Hematopoietic multipotent progenitor cell (in vitro differentiated cells): ENCODE data around the gene NPR2. TPM values are rescaled to one million over a fixed set of nuclear protein-coding genes. Genes with fewer than 3 reads are reported as not detected.

Experiments used
- DNase-seq, 3 donors: peaks; one replicate each; pipeline ENCODE4 v3.0.0-alpha.2; 2011 to 2015; ENCODE audit warnings: low read depth in 2 of 3, low spot score in 2 of 3
- total RNA-seq: library from RNA; depleted of rRNA; stranded (reverse); fragments of >200 nt; gene quantifications from one replicate; pipeline ENCODE4 v1.2.3, GENCODE V29; 2012

NPR2 gene
- total RNA-seq, 1 donor, result 1.6 TPM

DNA sequence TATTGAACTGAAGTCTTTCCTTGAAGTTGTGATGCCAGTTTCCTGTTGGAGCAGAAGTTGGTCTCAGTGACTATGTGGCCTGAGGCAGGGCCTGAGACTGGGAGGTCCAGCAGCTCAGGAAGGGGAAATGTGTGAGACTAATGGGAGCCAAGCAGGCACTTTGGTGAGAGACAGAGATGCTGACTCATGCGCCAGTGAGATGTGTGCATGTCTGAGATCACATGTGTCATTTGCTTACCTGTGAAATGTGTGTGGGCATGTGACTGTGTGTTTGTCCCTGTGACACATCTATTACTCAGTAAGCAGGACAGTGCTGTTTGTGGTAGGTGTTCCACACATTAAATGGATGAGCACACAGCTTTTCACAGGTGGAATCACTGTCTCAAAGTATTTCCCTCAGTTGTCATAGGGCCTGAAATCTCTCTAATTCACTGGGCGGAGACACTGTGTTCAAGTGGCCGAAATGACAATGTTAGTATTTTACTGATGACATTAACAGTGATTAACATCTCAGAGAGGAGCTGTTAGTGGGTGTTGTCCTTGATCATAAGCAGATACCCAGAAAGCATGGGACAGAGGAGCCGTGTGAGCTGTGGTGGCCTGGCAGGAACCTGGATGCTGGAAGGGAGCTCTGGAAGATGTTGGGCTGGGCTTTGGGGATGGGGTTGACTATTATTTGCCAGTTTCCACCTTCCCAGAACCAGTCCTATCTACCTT lies 7.4 kb downstream of the NPR2 start:
- peak in 1 of 3 donors; percentile 18 for DNase-seq

GRCh38 chr9:35800530-35800929 lies 9.1 kb downstream of the NPR2 start:
- DNase-seq, result no peak

- DNase-seq, result no peak
Observed at GRCh38 chr9:35801328-35802128, 10.1 kb downstream of the NPR2 start.

- no peak for DNase-seq
Observed at GRCh38 chr9:35806101-35806500, 14.7 kb downstream of the NPR2 start.

DNA sequence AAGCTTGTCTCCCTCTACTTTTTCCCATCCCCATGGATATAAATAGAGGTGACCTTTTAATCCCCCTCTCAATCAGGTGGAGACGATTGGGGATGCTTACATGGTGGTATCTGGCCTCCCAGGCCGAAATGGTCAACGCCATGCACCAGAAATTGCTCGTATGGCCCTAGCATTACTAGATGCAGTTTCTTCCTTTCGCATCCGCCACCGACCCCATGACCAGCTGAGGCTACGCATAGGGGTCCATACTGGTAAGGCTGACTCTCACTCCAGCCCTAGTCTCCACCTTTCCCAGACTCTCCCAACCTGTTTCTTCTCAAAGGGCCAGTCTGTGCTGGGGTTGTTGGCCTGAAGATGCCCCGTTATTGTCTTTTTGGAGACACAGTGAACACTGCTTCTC lies 17.0 kb downstream of the NPR2 start:
- DNase-seq, result no peak

GRCh38 chr9:35810122-35810521 lies 18.7 kb downstream of the NPR2 start:
- DNase-seq, result no peak

GRCh38 chr9:35811381-35812024 lies 20.1 kb downstream of the NPR2 start:
- DNase-seq, result no peak

- peak; percentile 94 to 99 (median 99) for DNase-seq
Observed at GRCh38 chr9:35812025-35812602, 20.7 kb downstream of the NPR2 start, which contains the start of gene SPAG8. SPAG8 (minus strand) TSS chr9:35812262; CDS start chr9:35812147, 115 bp downstream.

GRCh38 chr9:35813434-35814105 lies 22.2 kb downstream of the NPR2 start:
- no peak for DNase-seq

- DNase-seq, result peak; percentile 23 to 61 (median 58)
Observed at GRCh38 chr9:35814106-35814840, 22.9 kb downstream of the NPR2 start.

DNA sequence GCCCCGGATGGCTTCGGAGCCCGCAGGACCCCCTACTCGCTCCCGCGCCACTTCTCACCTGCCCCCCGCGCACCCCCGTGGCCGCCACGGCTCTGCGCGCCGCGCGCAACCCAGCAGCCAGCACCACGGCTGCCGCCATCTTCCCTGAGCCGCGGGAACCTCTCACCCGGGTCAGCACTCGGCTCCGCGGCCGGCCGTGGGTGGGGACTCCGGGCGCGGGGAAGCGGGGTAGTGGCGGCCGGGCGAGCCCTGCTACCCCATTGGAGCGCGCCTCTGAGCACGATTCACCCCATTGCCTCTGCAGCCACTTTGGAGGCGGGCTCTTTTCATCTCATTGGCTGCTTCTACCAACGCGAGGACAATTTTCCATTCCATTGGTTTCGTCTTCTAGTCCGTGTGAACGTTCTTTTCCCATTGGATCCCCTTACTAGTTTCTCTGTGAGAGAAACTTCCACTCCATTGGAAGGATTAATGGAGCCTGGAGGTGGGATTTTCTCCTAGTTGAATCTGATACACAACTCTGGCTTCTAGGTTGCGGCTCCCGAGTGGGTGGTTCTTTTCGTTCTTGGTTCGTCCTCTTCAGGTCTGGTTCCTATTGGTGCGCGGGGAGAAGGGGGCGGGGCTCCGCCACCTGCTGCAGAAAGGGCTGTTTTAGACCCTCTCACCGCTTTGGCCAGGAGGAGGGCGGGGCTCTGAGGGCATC lies 23.6 kb downstream of the NPR2 start, which contains the start of gene HINT2:
TSS of gene HINT2 (minus strand) at position 202 of the 703 bp plus-strand sequence. CDS start at position 139, 63 bp downstream.
- DNase-seq, result peak; percentile 87 to 99 (median 98)

DNA sequence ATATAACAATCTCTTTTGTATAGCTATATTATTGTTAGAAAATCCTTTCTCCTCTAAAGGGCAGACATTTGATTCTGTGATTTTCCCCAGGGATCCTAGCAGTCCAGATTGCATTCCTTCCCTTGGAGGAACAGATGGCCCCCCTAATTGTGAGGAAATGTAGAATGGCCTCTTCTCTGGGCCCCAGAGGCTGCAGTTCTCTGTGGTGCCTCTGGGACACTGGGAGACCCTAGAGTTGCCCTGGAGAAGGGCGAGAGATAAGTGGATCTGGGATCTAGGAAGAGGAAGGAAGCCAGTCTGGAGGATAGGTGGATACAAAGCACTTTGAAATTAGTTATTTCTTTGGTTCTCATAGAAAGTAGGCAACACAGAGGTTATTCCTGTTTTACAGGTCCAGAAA lies 25.3 kb downstream of the NPR2 start:
- DNase-seq, result no peak

GRCh38 chr9:35818341-35818740 lies 26.9 kb downstream of the NPR2 start:
- no peak for DNase-seq

DNA sequence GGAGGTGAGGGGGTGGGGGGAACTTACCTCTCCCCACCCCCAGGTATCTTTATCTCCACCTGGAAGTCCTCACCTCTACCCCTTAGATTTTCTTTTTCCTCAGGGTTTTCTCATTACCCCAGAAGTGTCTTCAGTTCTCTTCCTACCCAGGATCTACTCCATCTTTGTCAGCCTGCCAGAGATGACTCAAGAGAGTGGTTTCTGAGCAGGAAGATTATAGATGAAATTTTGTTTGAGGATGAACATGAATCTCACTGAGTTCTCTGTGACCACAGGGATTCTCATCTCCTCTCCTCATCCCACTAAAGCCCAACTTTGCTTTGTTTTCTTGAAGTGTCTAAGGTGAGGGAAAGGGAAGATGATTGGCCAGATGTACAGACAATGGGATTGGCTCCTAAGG lies 28.7 kb downstream of the NPR2 start:
- DNase-seq, result no peak

DNA sequence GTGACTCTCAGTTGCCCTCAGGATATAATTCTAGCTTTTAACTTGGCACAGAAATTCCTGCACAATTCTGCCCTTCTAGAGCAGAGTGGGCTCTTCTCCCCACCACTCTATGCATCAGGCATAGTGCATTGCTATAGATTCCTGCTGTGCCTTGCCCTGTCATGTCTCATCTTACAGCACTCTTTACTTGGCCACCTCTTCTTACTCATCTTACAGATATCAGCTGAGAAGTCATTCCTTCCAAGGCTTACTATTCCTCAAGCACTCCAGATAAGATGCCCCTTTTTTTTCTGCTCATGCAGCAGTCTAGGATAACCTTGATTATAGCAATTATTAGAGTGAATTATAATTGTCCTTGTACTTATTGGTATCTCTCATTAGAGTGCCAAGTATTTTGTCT lies 31.5 kb downstream of the NPR2 start:
- DNase-seq, result no peak

GRCh38 chr9:35826071-35826701 lies 34.8 kb downstream of the NPR2 start:
- peak; percentile 34 to 79 (median 65) for DNase-seq

GRCh38 chr9:35827486-35827885 lies 36.1 kb downstream of the NPR2 start:
- DNase-seq, result no peak

- DNase-seq, result no peak
Observed at GRCh38 chr9:35828716-35829083, 37.3 kb downstream of the NPR2 start, which contains the start of gene FAM221B. FAM221B (minus strand) TSS chr9:35828732; CDS start chr9:35826161, 2,571 bp downstream.
